ENCODE measurements around the gene GBX2. TPM values are rescaled to one million over a fixed set of nuclear protein-coding genes. Genes with fewer than 3 reads are reported as not detected.
"Not testable (repeated sequence)": the region's sequence is repeated elsewhere in the genome, so short reads cannot be mapped to it uniquely, and the experiment has no call there.

Gene GBX2
- total RNA-seq, 2 donors from 2014 or later = not detected

GRCh38 chr2:236141616-236142015, 26.6 kb downstream of the GBX2 start:
- not testable (repeated sequence) for H3K36me3 Mint-ChIP-seq; ATAC-seq; H3K27ac Mint-ChIP-seq; DNase-seq (ENCODE audit: low spot score in 2 of 2); H3K9me3 Mint-ChIP-seq

GRCh38 chr2:236137066-236137465, 31.1 kb downstream of the GBX2 start:
- no peak for ATAC-seq
- Mint-ChIP-seq H3K27ac (no peak overlapping the region), H3K36me3 (no peaks in the 10 kb centered on the region), H3K9me3 (no peaks in the 10 kb centered on the region)
- no peak for DNase-seq (ENCODE audit: low spot score in 2 of 2)

DNA sequence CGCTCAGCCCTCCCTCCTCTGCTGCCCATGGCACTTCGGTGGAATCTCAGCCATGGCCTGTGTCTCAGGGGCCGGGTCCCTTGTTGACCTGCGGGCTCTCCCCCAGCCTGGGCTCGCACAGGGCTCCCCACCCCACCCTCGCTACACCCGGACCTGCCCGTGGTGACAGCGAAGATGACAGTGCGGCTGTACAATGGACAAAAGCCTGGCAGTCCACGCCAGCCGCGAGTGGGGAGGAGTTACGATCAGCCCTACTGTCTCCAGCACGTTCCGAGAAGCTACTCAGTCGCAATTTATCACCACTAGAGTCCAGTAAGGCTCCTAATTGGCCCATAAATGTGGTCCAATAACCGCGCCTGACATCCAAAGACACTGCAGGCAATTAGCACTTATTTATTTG, 31.6 kb downstream of the GBX2 start:
- ATAC-seq (no peak), DNase-seq (ENCODE audit: low spot score in 2 of 2) (no peak)
- no peak overlapping the region for H3K27ac Mint-ChIP-seq
- H3K9me3 Mint-ChIP-seq = no peaks in the 10 kb centered on the region
- H3K36me3 Mint-ChIP-seq = no peaks in the 10 kb centered on the region

- Mint-ChIP-seq H3K36me3 (no peaks in the 10 kb centered on the region), H3K9me3 (no peaks in the 10 kb centered on the region), H3K27ac (no peak overlapping the region)
- no peak for DNase-seq (ENCODE audit: low spot score in 2 of 2)
- ATAC-seq = no peak
These were observed 34.7 kb downstream of the GBX2 start for GRCh38 chr2:236133410-236134012.

DNA sequence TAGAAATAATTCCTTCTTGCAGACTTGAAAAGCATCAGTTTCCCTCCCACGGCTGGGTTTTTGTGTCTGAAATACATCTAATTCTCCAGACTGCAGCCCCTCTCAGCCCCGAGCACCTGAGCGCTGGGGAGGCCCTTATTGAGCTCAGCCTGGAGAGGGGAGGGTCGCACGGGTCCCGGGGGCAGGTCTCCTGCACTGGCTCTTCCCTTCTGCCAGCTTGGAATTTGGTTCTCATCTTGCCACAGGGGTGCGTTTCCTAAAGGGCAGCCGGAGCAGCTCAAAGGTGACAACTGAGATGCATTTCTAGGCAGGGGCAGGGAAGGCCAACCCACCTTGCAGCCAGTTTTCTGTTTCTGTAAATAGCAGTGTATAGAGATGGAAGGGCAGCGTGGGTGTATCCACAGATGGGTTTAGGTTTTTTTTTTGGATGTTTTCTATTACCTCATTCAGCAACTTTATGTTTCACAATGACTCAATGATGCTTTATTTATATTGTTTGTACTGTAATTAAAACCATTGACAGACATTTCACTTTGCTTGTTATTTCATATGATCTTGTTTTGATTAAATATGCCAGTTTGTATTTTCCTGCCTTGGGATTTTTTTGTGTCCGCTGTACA, 37.0 kb downstream of the GBX2 start:
- no peak overlapping the region for H3K27ac Mint-ChIP-seq
- H3K36me3 Mint-ChIP-seq = no peaks in the 10 kb centered on the region
- no peaks in the 10 kb centered on the region for H3K9me3 Mint-ChIP-seq
- DNase-seq (ENCODE audit: low spot score in 2 of 2) (no peak), ATAC-seq (no peak)

GRCh38 chr2:236130349-236130998, 37.7 kb downstream of the GBX2 start:
- DNase-seq (ENCODE audit: low spot score in 2 of 2) (no peak), ATAC-seq (no peak)
- no peaks in the 10 kb centered on the region for H3K9me3 Mint-ChIP-seq
- H3K27ac Mint-ChIP-seq = no peak overlapping the region
- no peaks in the 10 kb centered on the region for H3K36me3 Mint-ChIP-seq

DNA sequence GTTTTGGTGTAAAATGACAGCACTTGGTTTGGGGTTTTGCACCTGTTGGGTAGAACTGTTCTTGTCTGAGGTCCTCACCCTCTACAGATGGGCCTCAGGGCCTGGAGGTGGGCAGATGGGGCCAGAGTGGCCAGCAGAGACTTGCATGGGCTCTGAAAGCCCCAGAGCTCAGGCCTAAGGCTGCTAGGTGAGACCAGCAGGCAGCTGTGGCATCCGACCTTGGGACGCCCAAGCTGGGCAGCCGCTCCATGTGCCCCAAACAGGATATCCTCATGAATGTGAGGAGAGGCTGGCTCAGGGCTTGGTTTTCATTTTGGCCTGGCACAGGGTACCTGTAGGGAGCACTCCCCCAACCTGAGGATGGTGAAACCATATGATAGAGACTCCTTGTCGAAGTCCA, 38.3 kb downstream of the GBX2 start:
- no peaks in the 10 kb centered on the region for H3K9me3 Mint-ChIP-seq
- ATAC-seq (no peak), DNase-seq (ENCODE audit: low spot score in 2 of 2) (no peak)

DNA sequence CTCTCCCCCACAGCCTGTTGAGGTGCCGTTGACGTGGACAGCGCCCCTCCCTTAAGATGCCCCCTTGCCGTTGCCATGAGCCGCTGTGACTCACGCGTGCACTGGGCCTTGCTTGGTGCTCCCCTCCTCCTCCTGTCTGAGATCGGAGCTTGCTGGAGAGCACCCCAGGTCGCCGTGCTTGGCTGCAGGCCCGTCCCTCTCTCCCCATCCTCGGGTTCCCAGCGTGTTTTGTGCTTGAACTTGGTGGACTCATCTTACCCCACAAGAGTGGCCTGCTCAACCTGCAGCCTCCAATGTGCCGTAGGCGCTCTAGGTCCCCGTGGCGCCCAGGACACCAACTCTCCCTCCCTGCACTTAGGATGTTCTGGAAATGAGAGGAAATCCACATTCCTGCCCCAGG, 39.9 kb downstream of the GBX2 start:
- no peak for ATAC-seq
- Mint-ChIP-seq H3K27ac (no peak overlapping the region), H3K9me3 (no peaks in the 10 kb centered on the region), H3K36me3 (no peaks in the 10 kb centered on the region)
- no peak for DNase-seq (ENCODE audit: low spot score in 2 of 2)

More for the DNA sequence above, 38.3 kb downstream of the GBX2 start:
- H3K27ac Mint-ChIP-seq = no peak overlapping the region
- no peaks in the 10 kb centered on the region for H3K36me3 Mint-ChIP-seq

GRCh38 chr2:236127010-236127409, 41.2 kb downstream of the GBX2 start:
- ATAC-seq (no peak), DNase-seq (ENCODE audit: low spot score in 2 of 2) (no peak)
- no peak overlapping the region for H3K27ac Mint-ChIP-seq
- no peaks in the 10 kb centered on the region for H3K36me3 Mint-ChIP-seq
- H3K9me3 Mint-ChIP-seq = no peaks in the 10 kb centered on the region

DNA sequence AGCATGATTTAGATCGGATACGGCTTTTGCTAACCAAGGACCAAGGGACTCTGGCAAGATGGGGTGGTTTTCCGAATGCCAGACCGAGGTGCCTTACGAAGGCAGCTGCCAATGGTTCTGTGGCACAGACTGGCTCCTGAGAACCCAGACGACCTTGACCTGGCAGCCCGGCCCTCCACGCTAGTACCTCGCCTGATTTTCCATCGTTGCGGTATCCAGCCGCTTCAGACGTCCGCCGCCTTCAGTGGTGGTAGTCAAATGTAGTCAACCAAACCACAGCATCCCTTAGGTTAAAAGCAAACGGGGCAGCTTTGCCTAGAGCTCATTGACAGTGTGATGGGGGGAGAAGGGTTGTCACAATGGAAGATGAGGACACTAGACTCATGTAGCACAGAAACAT, 42.6 kb downstream of the GBX2 start:
- no peak for DNase-seq (ENCODE audit: low spot score in 2 of 2)
- no peaks in the 10 kb centered on the region for H3K9me3 Mint-ChIP-seq
- H3K27ac Mint-ChIP-seq = no peak overlapping the region
- H3K36me3 Mint-ChIP-seq = no peaks in the 10 kb centered on the region
- no peak for ATAC-seq

DNA sequence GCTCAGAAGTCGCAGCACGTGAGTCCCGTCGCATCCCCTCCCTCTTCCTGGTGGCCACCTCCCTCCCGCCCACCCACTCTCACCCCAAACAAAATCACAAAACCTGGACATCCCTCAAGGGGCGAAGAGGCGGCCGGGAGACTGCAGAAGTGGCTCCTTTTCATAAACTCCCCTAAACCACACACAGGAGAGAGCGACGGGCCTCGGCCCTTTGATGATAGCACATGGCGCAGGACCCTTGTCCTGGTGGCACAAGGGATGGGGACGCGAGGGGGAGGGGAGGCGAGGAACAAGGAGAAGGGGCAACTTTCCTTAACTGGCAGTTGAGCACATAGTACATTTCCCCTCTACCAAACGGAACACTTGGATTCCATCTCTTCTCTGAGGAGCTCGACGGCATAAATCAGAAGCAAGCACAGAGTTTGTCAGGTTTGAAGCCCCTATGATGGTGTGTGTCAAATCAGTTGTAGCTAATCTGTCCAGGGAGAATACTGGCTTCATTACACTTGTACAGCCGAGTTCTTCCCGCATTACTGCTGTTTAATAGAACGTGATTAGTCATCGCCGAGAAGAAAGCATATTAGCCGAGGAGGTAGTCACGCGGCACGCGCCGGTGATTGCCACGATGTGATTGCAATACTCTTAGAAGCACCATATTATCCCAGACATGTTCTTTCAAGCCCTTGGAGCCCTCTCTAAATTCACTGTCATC, 43.8 kb downstream of the GBX2 start:
- DNase-seq (ENCODE audit: low spot score in 2 of 2) (no peak), ATAC-seq (no peak)
- Mint-ChIP-seq H3K27ac (no peak overlapping the region), H3K9me3 (no peaks in the 10 kb centered on the region), H3K36me3 (no peaks in the 10 kb centered on the region)

GRCh38 chr2:236123716-236124115, 44.5 kb downstream of the GBX2 start:
- ATAC-seq (no peak), DNase-seq (ENCODE audit: low spot score in 2 of 2) (no peak)
- Mint-ChIP-seq H3K27ac (no peak overlapping the region), H3K9me3 (no peaks in the 10 kb centered on the region), H3K36me3 (no peaks in the 10 kb centered on the region)

- ATAC-seq (no peak), DNase-seq (ENCODE audit: low spot score in 2 of 2) (no peak)
- Mint-ChIP-seq H3K36me3 (no peaks in the 10 kb centered on the region), H3K9me3 (no peaks in the 10 kb centered on the region), H3K27ac (no peak overlapping the region)
These were observed 46.0 kb downstream of the GBX2 start for GRCh38 chr2:236122236-236122635.

DNA sequence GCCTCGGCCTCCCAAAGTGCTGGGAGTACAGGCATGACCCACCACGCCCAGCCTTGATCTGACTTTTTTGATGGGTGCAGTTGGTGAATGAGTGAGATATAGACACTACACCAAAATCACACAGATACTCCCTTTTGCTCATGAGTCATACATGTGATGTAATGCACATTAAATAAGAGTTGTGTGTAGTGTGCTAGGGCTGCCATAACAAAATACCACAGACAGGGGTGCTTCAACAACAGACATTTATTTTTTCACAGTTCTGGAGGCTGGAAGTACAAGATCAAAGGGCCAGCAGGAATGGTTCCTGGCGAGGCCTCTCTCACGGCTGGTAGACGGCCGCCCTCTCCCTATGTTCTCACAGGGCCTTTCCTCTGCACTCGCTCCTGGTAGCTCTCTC, 46.6 kb downstream of the GBX2 start:
- ATAC-seq (no peak), DNase-seq (ENCODE audit: low spot score in 2 of 2) (no peak)
- no peaks in the 10 kb centered on the region for H3K36me3 Mint-ChIP-seq
- H3K27ac Mint-ChIP-seq = no peak overlapping the region
- no peaks in the 10 kb centered on the region for H3K9me3 Mint-ChIP-seq

DNA sequence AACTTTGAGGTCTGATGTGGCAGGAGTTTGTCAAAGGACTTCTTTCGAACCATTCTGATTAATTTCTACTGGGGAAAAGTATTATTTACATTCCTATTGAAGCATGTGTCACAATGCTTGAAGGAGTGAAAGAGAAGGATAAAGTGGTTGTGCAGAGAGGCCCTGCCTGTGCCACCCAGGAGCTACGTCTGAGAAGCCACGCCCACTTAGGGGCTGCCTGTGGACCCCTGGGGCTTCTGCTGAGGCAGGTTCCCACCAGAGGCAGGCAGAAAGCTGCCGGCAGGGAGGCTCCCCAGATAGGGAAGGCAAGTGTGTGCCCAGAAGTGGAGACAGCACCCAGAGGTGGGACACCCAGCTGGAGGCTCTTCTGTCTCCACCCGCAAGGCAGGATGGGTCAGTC, 47.4 kb downstream of the GBX2 start:
- H3K9me3 Mint-ChIP-seq = no peaks in the 10 kb centered on the region
- no peak for DNase-seq (ENCODE audit: low spot score in 2 of 2)
- no peak overlapping the region for H3K27ac Mint-ChIP-seq
- no peak for ATAC-seq
- no peaks in the 10 kb centered on the region for H3K36me3 Mint-ChIP-seq

DNA sequence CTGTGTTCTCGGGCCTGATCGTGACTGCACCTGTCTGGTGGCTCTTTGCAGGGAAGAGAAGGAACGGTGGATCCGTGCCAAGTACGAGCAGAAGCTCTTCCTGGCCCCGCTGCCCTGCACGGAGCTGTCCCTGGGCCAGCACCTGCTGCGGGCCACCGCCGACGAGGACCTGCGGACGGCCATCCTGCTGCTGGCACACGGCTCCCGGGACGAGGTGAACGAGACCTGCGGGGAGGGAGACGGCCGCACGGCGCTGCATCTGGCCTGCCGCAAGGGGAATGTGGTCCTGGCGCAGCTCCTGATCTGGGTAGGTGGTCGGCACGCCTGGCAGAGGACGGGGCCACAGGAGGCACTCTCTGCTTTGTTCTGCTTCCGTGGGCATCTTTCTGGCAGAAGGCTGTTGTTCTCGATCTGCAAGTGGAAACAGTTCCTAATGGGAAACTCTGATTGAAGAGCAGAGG, 48.0 kb downstream of the GBX2 start:
- no peak for ATAC-seq

DNA sequence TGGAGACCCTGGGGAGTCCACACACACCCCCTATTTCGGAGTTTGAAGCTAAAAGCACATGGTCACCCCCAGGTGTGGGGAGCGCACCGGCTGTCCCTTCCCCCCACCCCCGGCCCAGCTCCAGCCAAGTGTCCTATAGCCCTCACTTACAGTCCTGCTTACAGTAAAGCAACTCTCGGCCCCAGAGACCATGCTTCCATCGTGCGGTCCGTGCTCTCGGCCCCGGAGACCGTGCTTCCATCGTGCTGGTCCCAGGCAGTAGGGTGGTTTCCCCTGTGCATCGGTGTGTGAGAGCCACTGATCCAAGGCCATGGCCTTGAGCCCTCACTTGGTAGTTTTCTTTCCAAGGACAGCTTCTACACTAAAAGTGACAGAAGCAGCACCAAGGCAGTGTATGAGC, 48.7 kb downstream of the GBX2 start:
- no peak for ATAC-seq
- Mint-ChIP-seq H3K36me3 (no peaks in the 10 kb centered on the region), H3K27ac (no peak overlapping the region)

More for the DNA sequence above, 48.0 kb downstream of the GBX2 start:
- Mint-ChIP-seq H3K36me3 (no peaks in the 10 kb centered on the region), H3K27ac (no peak overlapping the region), H3K9me3 (no peaks in the 10 kb centered on the region)
- no peak for DNase-seq (ENCODE audit: low spot score in 2 of 2)

More for the DNA sequence above, 48.7 kb downstream of the GBX2 start:
- DNase-seq (ENCODE audit: low spot score in 2 of 2) = no peak
- H3K9me3 Mint-ChIP-seq = no peaks in the 10 kb centered on the region
